WTC11 (cell line): ENCODE results near the gene URAD. TPM values are rescaled to one million over a fixed set of nuclear protein-coding genes. Genes with fewer than 3 reads are reported as not detected.

Experiments
- ATAC-seq: fragments of 200-7000 bp; cut with Tn5 transposase; 2 replicates; pipeline ENCODE4 v1.10.0; 2021; ENCODE audit warnings: mild to moderate bottlenecking, moderate library complexity
- CTCF ChIA-PET: fragments of 300-600 bp; sonication (Branson Sonifier 250); formaldehyde crosslinking; loops from one replicate; lab custom pipeline; 2021; ENCODE audit warnings: antibody characterized with exemption; lab: Charles Lee
- POLR2A ChIA-PET: fragments of 350-600 bp; sonication (Branson Sonifier 250); formaldehyde crosslinking; loops from one replicate; lab custom pipeline; 2021; ENCODE audit warnings: antibody characterized with exemption; lab: Charles Lee
- DNase-seq: peaks from one replicate; pipeline ENCODE4 v3.0.0; 2021; ENCODE audit warnings: low spot score
- H3K27ac Mint-ChIP-seq: 2 replicates; pipeline ENCODE4 v1.8.0; 2021; ENCODE audit warnings: mixed read lengths
- H3K27me3 Mint-ChIP-seq: 2 replicates; pipeline ENCODE4 v1.8.0; 2021; ENCODE audit warnings: low read depth, mild to moderate bottlenecking, moderate library complexity, mixed read lengths
- H3K36me3 Mint-ChIP-seq: 2 replicates; pipeline ENCODE4 v1.8.0; 2021; ENCODE audit warnings: mixed read lengths
- H3K4me1 Mint-ChIP-seq: 2 replicates; pipeline ENCODE4 v1.8.0; 2022; ENCODE audit warnings: mixed read lengths
- H3K4me3 Mint-ChIP-seq: 2 replicates; pipeline ENCODE4 v1.8.0; 2021; ENCODE audit warnings: mild to moderate bottlenecking, moderate library complexity, mixed read lengths
- H3K9me3 Mint-ChIP-seq: 2 replicates; pipeline ENCODE4 v1.8.0; 2021; ENCODE audit warnings: mixed read lengths
- ATF1 ChIP-seq: sonication (generic); formaldehyde crosslinking; IDR thresholded peaks from 2 replicates; pipeline ENCODE4 v1.8.1; 2023; ENCODE audit warnings: mild to moderate bottlenecking, moderate library complexity, missing genetic modification reagents
- CREM ChIP-seq: sonication (generic); formaldehyde crosslinking; IDR thresholded peaks from 2 replicates; pipeline ENCODE4 v1.8.1; 2022; ENCODE audit warnings: mild to moderate bottlenecking, missing genetic modification reagents, moderate library complexity
- FOXP4 ChIP-seq: sonication (generic); formaldehyde crosslinking; IDR thresholded peaks from 2 replicates; pipeline ENCODE4 v1.8.0; 2022; ENCODE audit warnings: mild to moderate bottlenecking, missing genetic modification reagents
- GABPB1 ChIP-seq: sonication (generic); formaldehyde crosslinking; IDR thresholded peaks from 2 replicates; pipeline ENCODE4 v1.8.1; 2023; ENCODE audit warnings: mild to moderate bottlenecking, missing genetic modification reagents
- GRHL2 ChIP-seq: fragments of 250-450 bp; sonication (Bioruptor Pico); IDR thresholded peaks from 2 replicates; pipeline ENCODE4 v1.8.0; 2022; ENCODE audit warnings: mild to moderate bottlenecking, moderate library complexity; ENCODE audit not compliant: insufficient replicate concordance, severe bottlenecking
- JUN ChIP-seq: sonication (generic); formaldehyde crosslinking; IDR thresholded peaks from 2 replicates; pipeline ENCODE4 v1.8.0; 2023; ENCODE audit warnings: mild to moderate bottlenecking, missing genetic modification reagents
- MXD4 ChIP-seq: fragments of 250-450 bp; sonication (Bioruptor Pico); IDR thresholded peaks from 2 replicates; pipeline ENCODE4 v1.8.0; 2021; ENCODE audit warnings: mild to moderate bottlenecking, moderate library complexity, borderline replicate concordance
- MYBL2 ChIP-seq: sonication (generic); formaldehyde crosslinking; IDR thresholded peaks from 2 replicates; pipeline ENCODE4 v1.8.1; 2023; ENCODE audit warnings: mild to moderate bottlenecking, moderate library complexity, missing genetic modification reagents
- SMAD4 ChIP-seq: sonication (generic); formaldehyde crosslinking; IDR thresholded peaks from 2 replicates; pipeline ENCODE4 v1.8.0; 2022; ENCODE audit warnings: mild to moderate bottlenecking, missing genetic modification reagents
- STAT6 ChIP-seq: sonication (generic); formaldehyde crosslinking; conservative IDR thresholded peaks from 2 replicates; pipeline ENCODE4 v1.8.1; 2023; ENCODE audit warnings: mild to moderate bottlenecking, low read depth, missing genetic modification reagents, moderate library complexity
- ZNF281 ChIP-seq: sonication (generic); formaldehyde crosslinking; IDR thresholded peaks from 2 replicates; pipeline ENCODE4 v1.8.0; 2023; ENCODE audit warnings: mild to moderate bottlenecking, missing genetic modification reagents
- ZNF425 ChIP-seq: fragments of 250-450 bp; sonication (Bioruptor Pico); conservative IDR thresholded peaks from 2 replicates; pipeline ENCODE4 v1.9.0; 2021; ENCODE audit warnings: mild to moderate bottlenecking
- ZNF671 ChIP-seq: fragments of 250-450 bp; sonication (Bioruptor Pico); IDR thresholded peaks from 2 replicates; pipeline ENCODE4 v1.8.0; 2021; ENCODE audit warnings: mild to moderate bottlenecking
- total RNA-seq: library from RNA; stranded (reverse); gene quantifications from 3 replicates; pipeline ENCODE4 v1.2.3, GENCODE V29; 2021
- TF ChIP-seq, protein P1 (sequence below): fragments of 250-450 bp; sonication (Bioruptor Pico); IDR thresholded peaks from 2 replicates; pipeline ENCODE4 v1.9.0; 2021; ENCODE audit warnings: mild to moderate bottlenecking, borderline replicate concordance
- TF ChIP-seq, protein P2 (sequence below): sonication (generic); formaldehyde crosslinking; IDR thresholded peaks from 2 replicates; pipeline ENCODE4 v1.8.1; 2023; ENCODE audit warnings: mild to moderate bottlenecking, moderate library complexity, missing genetic modification reagents
- TF ChIP-seq, protein P3 (sequence below): sonication (generic); formaldehyde crosslinking; IDR thresholded peaks from 2 replicates; pipeline ENCODE4 v1.8.0; 2022; ENCODE audit warnings: missing genetic modification reagents

Gene URAD
- total RNA-seq, 1 experiment from 2014 or later, result not detected

GRCh38 chr13:27970382-27971235 is 17.9 kb downstream of the URAD start:
- no peak overlapping the region for H3K27ac Mint-ChIP-seq
- ATAC-seq (no peak), DNase-seq (no peak)
- H3K36me3 Mint-ChIP-seq, result peaks cover 2% of the 10 kb centered on the region; the same call in 1 of the 2 replicates
- ChIA-PET CTCF (interaction anchor here (0.6 to 6.1 kb wide), 8 partner anchors 9 to 609 kb away, joined by 3 to 53 read pairs (median 12); no protein-coding TSS in a partner anchor), POLR2A (no interaction called here)
- H3K4me1 Mint-ChIP-seq, result peaks cover 61% of the 10 kb centered on the region
- peak overlapping the region; percentile 47 for H3K4me3 Mint-ChIP-seq
- no peaks in the 10 kb centered on the region for H3K9me3 Mint-ChIP-seq
- peaks cover 100% of the 10 kb centered on the region for H3K27me3 Mint-ChIP-seq
- TF ChIP-seq ZNF425 (no peak), ZNF671 (CRISPR knock-in tag) (no peak), ATF1 (CRISPR knock-in tag) (no peak), GABPB1 (CRISPR knock-in tag) (no peak), FOXP4 (CRISPR knock-in tag) (no peak), ZNF281 (CRISPR knock-in tag) (no peak), GRHL2 (CRISPR knock-in tag) (no peak), SMAD4 (no peak), CREM (no peak), STAT6 (CRISPR knock-in tag) (no peak), JUN (CRISPR knock-in tag) (no peak), MYBL2 (CRISPR knock-in tag) (no peak), MXD4 (CRISPR knock-in tag) (no peak)
- TF ChIP-seq, protein P1, sequence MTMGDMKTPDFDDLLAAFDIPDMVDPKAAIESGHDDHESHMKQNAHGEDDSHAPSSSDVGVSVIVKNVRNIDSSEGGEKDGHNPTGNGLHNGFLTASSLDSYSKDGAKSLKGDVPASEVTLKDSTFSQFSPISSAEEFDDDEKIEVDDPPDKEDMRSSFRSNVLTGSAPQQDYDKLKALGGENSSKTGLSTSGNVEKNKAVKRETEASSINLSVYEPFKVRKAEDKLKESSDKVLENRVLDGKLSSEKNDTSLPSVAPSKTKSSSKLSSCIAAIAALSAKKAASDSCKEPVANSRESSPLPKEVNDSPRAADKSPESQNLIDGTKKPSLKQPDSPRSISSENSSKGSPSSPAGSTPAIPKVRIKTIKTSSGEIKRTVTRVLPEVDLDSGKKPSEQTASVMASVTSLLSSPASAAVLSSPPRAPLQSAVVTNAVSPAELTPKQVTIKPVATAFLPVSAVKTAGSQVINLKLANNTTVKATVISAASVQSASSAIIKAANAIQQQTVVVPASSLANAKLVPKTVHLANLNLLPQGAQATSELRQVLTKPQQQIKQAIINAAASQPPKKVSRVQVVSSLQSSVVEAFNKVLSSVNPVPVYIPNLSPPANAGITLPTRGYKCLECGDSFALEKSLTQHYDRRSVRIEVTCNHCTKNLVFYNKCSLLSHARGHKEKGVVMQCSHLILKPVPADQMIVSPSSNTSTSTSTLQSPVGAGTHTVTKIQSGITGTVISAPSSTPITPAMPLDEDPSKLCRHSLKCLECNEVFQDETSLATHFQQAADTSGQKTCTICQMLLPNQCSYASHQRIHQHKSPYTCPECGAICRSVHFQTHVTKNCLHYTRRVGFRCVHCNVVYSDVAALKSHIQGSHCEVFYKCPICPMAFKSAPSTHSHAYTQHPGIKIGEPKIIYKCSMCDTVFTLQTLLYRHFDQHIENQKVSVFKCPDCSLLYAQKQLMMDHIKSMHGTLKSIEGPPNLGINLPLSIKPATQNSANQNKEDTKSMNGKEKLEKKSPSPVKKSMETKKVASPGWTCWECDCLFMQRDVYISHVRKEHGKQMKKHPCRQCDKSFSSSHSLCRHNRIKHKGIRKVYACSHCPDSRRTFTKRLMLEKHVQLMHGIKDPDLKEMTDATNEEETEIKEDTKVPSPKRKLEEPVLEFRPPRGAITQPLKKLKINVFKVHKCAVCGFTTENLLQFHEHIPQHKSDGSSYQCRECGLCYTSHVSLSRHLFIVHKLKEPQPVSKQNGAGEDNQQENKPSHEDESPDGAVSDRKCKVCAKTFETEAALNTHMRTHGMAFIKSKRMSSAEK (CRISPR knock-in tag), result no peak
- TF ChIP-seq, protein P2, sequence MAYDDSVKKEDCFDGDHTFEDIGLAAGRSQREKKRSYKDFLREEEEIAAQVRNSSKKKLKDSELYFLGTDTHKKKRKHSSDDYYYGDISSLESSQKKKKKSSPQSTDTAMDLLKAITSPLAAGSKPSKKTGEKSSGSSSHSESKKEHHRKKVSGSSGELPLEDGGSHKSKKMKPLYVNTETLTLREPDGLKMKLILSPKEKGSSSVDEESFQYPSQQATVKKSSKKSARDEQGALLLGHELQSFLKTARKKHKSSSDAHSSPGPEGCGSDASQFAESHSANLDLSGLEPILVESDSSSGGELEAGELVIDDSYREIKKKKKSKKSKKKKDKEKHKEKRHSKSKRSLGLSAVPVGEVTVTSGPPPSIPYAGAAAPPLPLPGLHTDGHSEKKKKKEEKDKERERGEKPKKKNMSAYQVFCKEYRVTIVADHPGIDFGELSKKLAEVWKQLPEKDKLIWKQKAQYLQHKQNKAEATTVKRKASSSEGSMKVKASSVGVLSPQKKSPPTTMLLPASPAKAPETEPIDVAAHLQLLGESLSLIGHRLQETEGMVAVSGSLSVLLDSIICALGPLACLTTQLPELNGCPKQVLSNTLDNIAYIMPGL (CRISPR knock-in tag), result no peak
- TF ChIP-seq, protein P3, sequence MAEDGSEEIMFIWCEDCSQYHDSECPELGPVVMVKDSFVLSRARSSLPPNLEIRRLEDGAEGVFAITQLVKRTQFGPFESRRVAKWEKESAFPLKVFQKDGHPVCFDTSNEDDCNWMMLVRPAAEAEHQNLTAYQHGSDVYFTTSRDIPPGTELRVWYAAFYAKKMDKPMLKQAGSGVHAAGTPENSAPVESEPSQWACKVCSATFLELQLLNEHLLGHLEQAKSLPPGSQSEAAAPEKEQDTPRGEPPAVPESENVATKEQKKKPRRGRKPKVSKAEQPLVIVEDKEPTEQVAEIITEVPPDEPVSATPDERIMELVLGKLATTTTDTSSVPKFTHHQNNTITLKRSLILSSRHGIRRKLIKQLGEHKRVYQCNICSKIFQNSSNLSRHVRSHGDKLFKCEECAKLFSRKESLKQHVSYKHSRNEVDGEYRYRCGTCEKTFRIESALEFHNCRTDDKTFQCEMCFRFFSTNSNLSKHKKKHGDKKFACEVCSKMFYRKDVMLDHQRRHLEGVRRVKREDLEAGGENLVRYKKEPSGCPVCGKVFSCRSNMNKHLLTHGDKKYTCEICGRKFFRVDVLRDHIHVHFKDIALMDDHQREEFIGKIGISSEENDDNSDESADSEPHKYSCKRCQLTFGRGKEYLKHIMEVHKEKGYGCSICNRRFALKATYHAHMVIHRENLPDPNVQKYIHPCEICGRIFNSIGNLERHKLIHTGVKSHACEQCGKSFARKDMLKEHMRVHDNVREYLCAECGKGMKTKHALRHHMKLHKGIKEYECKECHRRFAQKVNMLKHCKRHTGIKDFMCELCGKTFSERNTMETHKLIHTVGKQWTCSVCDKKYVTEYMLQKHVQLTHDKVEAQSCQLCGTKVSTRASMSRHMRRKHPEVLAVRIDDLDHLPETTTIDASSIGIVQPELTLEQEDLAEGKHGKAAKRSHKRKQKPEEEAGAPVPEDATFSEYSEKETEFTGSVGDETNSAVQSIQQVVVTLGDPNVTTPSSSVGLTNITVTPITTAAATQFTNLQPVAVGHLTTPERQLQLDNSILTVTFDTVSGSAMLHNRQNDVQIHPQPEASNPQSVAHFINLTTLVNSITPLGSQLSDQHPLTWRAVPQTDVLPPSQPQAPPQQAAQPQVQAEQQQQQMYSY (CRISPR knock-in tag), result no peak
